Ovary (tissue), 9 donors: ENCODE results near the gene CUBN. TPM values are rescaled to one million over a fixed set of nuclear protein-coding genes. Genes with fewer than 3 reads are reported as not detected.

ENCODE experiments used
- DNase-seq, 5 donors: peaks; one replicate each; pipeline ENCODE4 v3.0.0-alpha.2; 2019 to 2020
- H3K27ac ChIP-seq, 2 donors: fragments of 200-600 bp; one replicate each; pipeline versions ENCODE4 v1.5.1 to v1.8.0; 2019 to 2022
- H3K27me3 ChIP-seq: fragments of 200-600 bp; one replicate; pipeline ENCODE4 v1.8.0; 2022
- H3K36me3 ChIP-seq: fragments of 200-600 bp; sonication (generic); one replicate; pipeline ENCODE4 v1.5.1; 2019
- H3K4me1 ChIP-seq: one replicate; pipeline ENCODE4 v1.8.1; 2013; ENCODE audit warnings: mild to moderate bottlenecking, moderate library complexity; ENCODE audit not compliant: insufficient read depth
- H3K4me3 ChIP-seq: fragments of 200-600 bp; sonication (generic); one replicate; pipeline ENCODE4 v1.5.1; 2017
- H3K9me3 ChIP-seq, 2 donors: fragments of 200-600 bp in 1 of 2; sonication (generic) in 1 of 2; one replicate each; pipeline versions ENCODE4 v1.5.1 to v1.8.1; 2013 to 2019; ENCODE audit warnings: mild to moderate bottlenecking in 1 of 2, moderate library complexity in 1 of 2
- EP300 ChIP-seq: sonication (generic); formaldehyde crosslinking; IDR thresholded peaks from one replicate; pipeline ENCODE4 v1.6.1; 2017; ENCODE audit warnings: antibody characterized with exemption
- POLR2A ChIP-seq: fragments of 450-650 bp; IDR thresholded peaks from one replicate; pipeline ENCODE4 v1.6.1; 2017; ENCODE audit warnings: antibody characterized with exemption, mild to moderate bottlenecking, moderate library complexity
- WGBS, 3 donors: extraction: QIAGEN DNeasy Blood & Tissue Kit in 1 of 3; methylation state at CpG; one replicate each; pipeline versions ENCODE4 v1.1.5 to v1.1.7; 2013 to 2017; 5-methylcytosine and 5-hydroxymethylcytosine counted together
- intact Hi-C, 4 donors: fragments of 100-400 bp; cut with DNase I; formaldehyde crosslinking; loops; one replicate each; pipeline versions ENCODE4 v1.11.0 to v1.15.1; 2022 to 2023
- polyA plus RNA-seq, 2 donors: library from polyadenylated mRNA; stranded (reverse); fragments of 200-250 nt in 1 of 2; fragments of 350-450 nt in 1 of 2; fragmentation: Illumina TruSeq in 1 of 2; extraction: RNeasy Lipid Tissue Mini Kit (QIAGEN cat#74804) in 1 of 2; gene quantifications; one replicate each; pipeline ENCODE4 v1.2.3, GENCODE V29; 2013 to 2014
- small RNA-seq: library from RNA; depleted of rRNA; stranded (forward); fragments of <200 nt; gene quantifications from one replicate; pipeline ENCODE3, GENCODE V24; 2016
- total RNA-seq, 7 donors: library from RNA; depleted of rRNA in 2 of 7; stranded (reverse); fragments of >200 nt in 2 of 7; fragmentation: NEBNext Ultra II Directional in 3 of 7; extraction: Animal tissue kit (Norgen Biotek cat#: 25700) in 3 of 7; gene quantifications; one replicate each; pipeline versions ENCODE4 v1.1.0 to v1.2.4, GENCODE V29; 2016 to 2023
- TF ChIP-seq, protein P1 (sequence below), 3 donors: fragments of 450-650 bp in 2 of 3; fragments of 200-600 bp in 1 of 3; IDR thresholded peaks; one replicate each; pipeline versions ENCODE4 v1.5.1 to v1.8.0; 2016 to 2022; ENCODE audit warnings: antibody characterized with exemption in 3 of 3, mild to moderate bottlenecking in 1 of 3
- donor health status: DM: no; HTN: no; CAD: no; lungs with moderate emphysema.
- donor health status: DM: no; HTN: no; CAD: no.
- donor health status: Bipolar disorder and iron deficiency.
- donor health status: DM: yes; HTN: yes; CAD: no.
- donor health status: DM: no; HTN: no; CAD: no.
- donor health status: DM: yes; HTN: yes; CAD: no.

Gene CUBN
- total and polyA plus RNA-seq, 9 donors: 1.9 to 5.8 (median 4.0) TPM

DNA sequence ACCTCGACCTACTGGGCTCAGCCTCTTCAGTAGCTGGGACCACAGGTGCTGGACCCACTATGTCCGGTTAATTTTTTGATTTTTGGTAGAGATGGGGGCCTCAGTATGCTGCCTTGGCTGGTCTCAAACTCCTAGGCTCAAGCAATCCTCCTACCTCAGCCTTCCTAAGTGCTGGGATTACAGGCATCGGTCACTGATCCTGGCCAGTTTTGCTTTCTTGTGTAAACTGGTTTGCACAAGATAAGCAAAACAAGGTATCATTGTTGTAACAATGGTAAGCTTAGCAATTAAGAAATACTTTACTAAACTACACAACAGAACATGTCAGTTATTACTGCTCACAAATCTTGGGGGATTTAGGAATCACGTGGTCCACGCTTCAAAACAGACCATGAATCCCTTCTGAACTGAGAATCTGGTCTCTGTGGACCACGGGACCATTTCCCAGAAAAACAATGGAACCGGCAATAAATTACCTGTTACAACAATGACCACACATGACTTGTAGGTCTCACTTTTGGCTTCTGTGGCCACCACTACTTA, 349.2 kb downstream of the CUBN start:
- peaks cover 5% of the 10 kb centered on the region for H3K4me1 ChIP-seq
- intact Hi-C loops: no loop called here
- no peak overlapping the region for H3K4me3 ChIP-seq
- no peaks in the 10 kb centered on the region for H3K36me3 ChIP-seq
- H3K27ac ChIP-seq: no peak overlapping the region
- H3K9me3 ChIP-seq: no peaks in the 10 kb centered on the region
- DNase-seq: no peak
- WGBS, 3 donors: 85 to 89% (median 87%) methylated on average over 7 of the region's 7 CpGs
- TF ChIP-seq POLR2A (no peak), EP300 (no peak)
- TF ChIP-seq, protein P1, sequence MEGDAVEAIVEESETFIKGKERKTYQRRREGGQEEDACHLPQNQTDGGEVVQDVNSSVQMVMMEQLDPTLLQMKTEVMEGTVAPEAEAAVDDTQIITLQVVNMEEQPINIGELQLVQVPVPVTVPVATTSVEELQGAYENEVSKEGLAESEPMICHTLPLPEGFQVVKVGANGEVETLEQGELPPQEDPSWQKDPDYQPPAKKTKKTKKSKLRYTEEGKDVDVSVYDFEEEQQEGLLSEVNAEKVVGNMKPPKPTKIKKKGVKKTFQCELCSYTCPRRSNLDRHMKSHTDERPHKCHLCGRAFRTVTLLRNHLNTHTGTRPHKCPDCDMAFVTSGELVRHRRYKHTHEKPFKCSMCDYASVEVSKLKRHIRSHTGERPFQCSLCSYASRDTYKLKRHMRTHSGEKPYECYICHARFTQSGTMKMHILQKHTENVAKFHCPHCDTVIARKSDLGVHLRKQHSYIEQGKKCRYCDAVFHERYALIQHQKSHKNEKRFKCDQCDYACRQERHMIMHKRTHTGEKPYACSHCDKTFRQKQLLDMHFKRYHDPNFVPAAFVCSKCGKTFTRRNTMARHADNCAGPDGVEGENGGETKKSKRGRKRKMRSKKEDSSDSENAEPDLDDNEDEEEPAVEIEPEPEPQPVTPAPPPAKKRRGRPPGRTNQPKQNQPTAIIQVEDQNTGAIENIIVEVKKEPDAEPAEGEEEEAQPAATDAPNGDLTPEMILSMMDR (IDR thresholded peaks at IDR 0.05): no peak
- H3K27me3 ChIP-seq: no peaks in the 10 kb centered on the region

DNA sequence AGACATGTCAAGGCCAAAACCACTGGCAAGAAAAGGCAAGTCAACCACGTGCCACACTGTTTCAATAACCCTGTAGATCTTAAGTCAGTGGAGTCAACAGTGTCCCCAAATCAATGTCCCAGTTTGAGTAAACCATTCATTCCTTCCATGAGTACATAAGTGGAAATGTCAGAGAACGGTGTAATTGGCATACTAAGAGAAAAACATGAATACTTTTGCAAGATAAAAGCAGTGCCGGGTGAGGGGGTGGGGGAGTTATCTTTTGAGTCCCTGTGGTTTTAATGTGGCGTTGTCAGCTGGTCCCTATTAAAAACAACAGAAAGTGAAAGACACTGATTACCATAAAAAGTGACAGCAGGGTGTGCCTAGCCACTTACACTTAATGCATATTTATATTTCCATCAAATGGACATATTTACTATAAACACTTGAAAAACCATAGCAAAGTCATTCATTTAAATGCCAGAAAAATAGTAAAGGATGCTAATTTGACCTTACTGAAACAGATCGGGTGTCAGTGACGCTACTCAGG, 350.2 kb downstream of the CUBN start:
- H3K4me1 ChIP-seq: peaks cover 5% of the 10 kb centered on the region
- H3K36me3 ChIP-seq: no peaks in the 10 kb centered on the region
- 29 to 37% (median 32%) methylated on average over 6 of the region's 6 CpGs for WGBS, 3 donors
- no peaks in the 10 kb centered on the region for H3K27me3 ChIP-seq
- no peak for DNase-seq
- intact Hi-C loops: no loop called here
- H3K4me3 ChIP-seq: no peak overlapping the region
- no peak overlapping the region for H3K27ac ChIP-seq
- no peaks in the 10 kb centered on the region for H3K9me3 ChIP-seq
- TF ChIP-seq EP300: no peak
- TF ChIP-seq, protein P1 (IDR thresholded peaks at IDR 0.05): no peak

DNA sequence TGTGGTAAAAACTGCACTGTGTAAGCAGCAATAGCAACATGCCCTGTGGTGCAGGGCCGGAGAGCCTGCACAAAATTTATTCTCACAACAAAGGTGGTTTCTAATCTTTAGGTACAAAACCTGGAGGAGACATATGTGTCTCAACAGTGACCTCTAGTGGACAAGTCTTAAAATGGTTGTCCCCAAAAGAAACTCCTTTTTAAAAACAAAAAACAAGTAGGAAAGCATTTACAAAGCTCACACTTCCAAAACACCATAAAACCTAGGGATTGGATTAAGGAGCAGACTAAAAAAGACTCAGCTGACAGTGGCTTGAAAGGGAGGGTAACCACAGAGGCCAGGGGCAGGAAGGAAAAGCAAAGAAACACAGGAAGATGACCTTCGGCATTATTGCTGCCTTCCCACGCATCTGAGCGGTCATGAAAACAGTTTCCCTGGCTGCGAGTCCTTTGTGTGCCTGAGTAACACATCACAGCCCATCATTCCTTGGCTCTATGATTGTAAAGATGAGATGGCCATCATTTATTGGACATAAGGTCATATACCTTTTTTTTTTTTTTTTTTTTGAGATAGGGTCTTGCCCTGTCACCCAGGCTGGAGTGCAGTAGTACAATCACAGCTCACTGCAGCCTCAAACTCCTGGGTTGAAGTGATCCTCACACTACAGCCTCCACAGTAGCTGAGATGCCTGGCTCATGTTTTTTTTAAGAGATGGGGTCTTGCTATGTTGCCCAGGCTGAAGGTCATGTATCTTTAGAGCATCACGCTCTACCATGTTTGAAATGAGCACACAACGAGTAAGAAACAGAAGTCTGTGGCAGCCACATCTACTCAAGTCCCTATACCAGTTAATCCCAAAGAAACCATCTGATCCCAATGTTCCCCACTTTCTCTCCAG, 351.9 kb downstream of the CUBN start:
- H3K9me3 ChIP-seq: no peaks in the 10 kb centered on the region
- peaks cover 5% of the 10 kb centered on the region for H3K4me1 ChIP-seq
- H3K27me3 ChIP-seq: no peaks in the 10 kb centered on the region
- H3K27ac ChIP-seq: peak overlapping the region in 1 of 2 donors; percentile 57
- no peak overlapping the region for H3K4me3 ChIP-seq
- no peak for TF ChIP-seq POLR2A
- TF ChIP-seq, protein P1 (IDR thresholded peaks at IDR 0.05): peak; percentile 43 to 80 (median 58)
- H3K36me3 ChIP-seq: no peaks in the 10 kb centered on the region
- DNase-seq: peak; percentile 34 to 43 (median 39)
- WGBS, 3 donors: 32 to 37% (median 36%) methylated on average over 7 of the region's 7 CpGs
- intact Hi-C loops: no loop called here

GRCh38 chr10:16776896-16777295, 352.7 kb downstream of the CUBN start:
- Histone ChIP-seq H3K4me3 (no peak overlapping the region), H3K27ac (no peak overlapping the region), H3K36me3 (no peaks in the 10 kb centered on the region), H3K9me3 (no peaks in the 10 kb centered on the region), H3K4me1 (peaks cover 5% of the 10 kb centered on the region), H3K27me3 (no peaks in the 10 kb centered on the region)
- TF ChIP-seq EP300 (no peak), POLR2A (no peak)
- TF ChIP-seq, protein P1 (IDR thresholded peaks at IDR 0.05): no peak
- intact Hi-C loops: no loop called here
- no peak for DNase-seq
- 38 to 56% (median 39%) methylated on average over 3 of the region's 3 CpGs for WGBS, 3 donors

Small RNAs within 50 kb of the gene (small RNA-seq; reads per million reads assigned to genes)
- not detected for gene AC067747.1

Other genes starting within 250 kb of the CUBN start
- gene TRDMT1, start 71.9 kb upstream of the CUBN start, total RNA-seq: 10 to 100 TPM; 13.1 to 24.3 (median 17.9) TPM
- gene TRDMT1, start 71.9 kb upstream of the CUBN start, polyA plus RNA-seq: 1 to 10 TPM; 3.2 to 5.9 TPM
- 1,000 to 10,000 TPM; 2,370 to 5,934 (median 4,198) TPM for gene VIM, start 98.4 kb upstream of the CUBN start, total RNA-seq
- 1,000 to 10,000 TPM; 5,561 to 6,135 TPM for gene VIM, start 98.4 kb upstream of the CUBN start, polyA plus RNA-seq